HCT116 (cell line): ENCODE measurements around the gene SPATA12. TPM values are rescaled to one million over a fixed set of nuclear protein-coding genes. Genes with fewer than 3 reads are reported as not detected.

ENCODE experiments used
- ATAC-seq: fragments of 200-7000 bp; cut with Tn5 transposase; 2 replicates; pipeline ENCODE4 v1.9.1; 2020; ENCODE audit warnings: mild to moderate bottlenecking, moderate library complexity
- BruUV-seq: library from RNA; stranded (reverse); fragments of 400-500 nt; replicated peaks from 2 replicates; lab custom pipeline; 2021; lab: Mats Ljungman, UMichigan
- CTCF ChIA-PET: fragments of 300-600 bp; sonication (Branson Sonifier 250); formaldehyde crosslinking; loops from one replicate; lab custom pipeline; 2021; ENCODE audit warnings: antibody characterized with exemption; lab: Charles Lee
- POLR2A ChIA-PET: fragments of 300-600, 350-600 bp; sonication (Branson Sonifier 250); formaldehyde crosslinking; loops from one replicate; lab custom pipeline; 2021; ENCODE audit warnings: antibody characterized with exemption; lab: Charles Lee
- RAD21 ChIA-PET, 2 experiments: fragments of 300-600 bp; sonication (Branson Sonifier 250); formaldehyde crosslinking; loops; one replicate each; lab custom pipeline; 2023; ENCODE audit warnings: low total read pairs in 2 of 2; ENCODE audit not compliant: uncharacterized antibody in 2 of 2, unreplicated experiment in 2 of 2, low non-redundant PET in 1 of 2; lab: Charles Lee
- DNase-seq: peaks from one replicate; pipeline ENCODE4 v3.0.0-alpha.2; 2010; ENCODE audit warnings: low read depth, low spot score
- H2AFZ ChIP-seq: fragments of 200-600 bp; shearing (Covaris generic), sonication (generic); 2 replicates; pipeline ENCODE4 v1.6.1; 2017; ENCODE audit warnings: low read depth, mixed run types, mixed read lengths, antibody characterized with exemption, low read length; ENCODE audit not compliant: poor library complexity, severe bottlenecking
- H3K27ac ChIP-seq: 2 replicates; pipeline ENCODE4 v1.5.1; 2012; ENCODE audit warnings: low read depth, low read length
- H3K27me3 ChIP-seq: fragments of 200-600 bp; sonication (generic); 2 replicates; pipeline ENCODE4 v1.6.1; 2016; ENCODE audit warnings: mixed run types, low read length, mixed read lengths; ENCODE audit not compliant: insufficient read depth
- H3K36me3 ChIP-seq, 2 experiments: fragments of 200-500 bp in 1 of 2; fragments of 200-600 bp in 1 of 2; sonication (Bioruptor generic) in 1 of 2; sonication (generic) in 1 of 2; 2 replicates each; pipeline versions ENCODE4 v1.5.1 to v1.6.1; 2014 to 2016; ENCODE audit warnings: low read length in 2 of 2, inconsistent platforms in 1 of 2, mixed read lengths in 1 of 2, mixed run types in 1 of 2; ENCODE audit not compliant: insufficient read depth in 2 of 2, control insufficient read depth in 1 of 2
- H3K4me1 ChIP-seq, 2 experiments: fragments of 200-600 bp in 1 of 2; sonication (generic) in 1 of 2; 2 replicates each; pipeline versions ENCODE4 v1.5.1 to v1.6.1; 2012 to 2017; ENCODE audit warnings: low read length in 2 of 2, inconsistent platforms in 1 of 2, mild to moderate bottlenecking in 1 of 2, mixed read lengths in 1 of 2, mixed run types in 1 of 2, moderate library complexity in 1 of 2; ENCODE audit not compliant: insufficient read depth in 2 of 2, control insufficient read depth in 1 of 2
- H3K4me2 ChIP-seq: fragments of 200-600 bp; sonication (generic); 2 replicates; pipeline ENCODE4 v1.6.1; 2017; ENCODE audit warnings: mixed run types, low read length, mixed read lengths
- H3K4me3 ChIP-seq, 2 experiments: fragments of 200-600 bp in 1 of 2; sonication (generic) in 1 of 2; replicated peaks in 1 of 2; 2 replicates each; pipeline ENCODE4 v1.5.1; 2011 to 2016; ENCODE audit warnings: low read length in 2 of 2, control low read depth in 1 of 2, low read depth in 1 of 2, mild to moderate bottlenecking in 1 of 2, mixed read lengths in 1 of 2, mixed run types in 1 of 2
- H3K79me2 ChIP-seq: fragments of 200-600 bp; sonication (generic); 2 replicates; pipeline ENCODE4 v1.6.1; 2017; ENCODE audit warnings: mild to moderate bottlenecking, mixed run types, low read length, moderate library complexity, mixed read lengths; ENCODE audit not compliant: insufficient read depth
- H3K9ac ChIP-seq: fragments of 200-600 bp; sonication (generic); 2 replicates; pipeline ENCODE4 v1.6.1; 2016; ENCODE audit warnings: low read length, mixed read lengths
- H3K9me2 ChIP-seq: fragments of 200-600 bp; sonication (generic), shearing (Covaris generic); 2 replicates; pipeline ENCODE4 v1.6.1; 2017; ENCODE audit warnings: mixed run types, mild to moderate bottlenecking, moderate library complexity; ENCODE audit not compliant: insufficient read depth
- H3K9me3 ChIP-seq, 2 experiments: fragments of 200-500 bp in 1 of 2; fragments of 200-600 bp in 1 of 2; sonication (Bioruptor generic) in 1 of 2; sonication (generic) in 1 of 2; 2 replicates each; pipeline ENCODE4 v1.6.1; 2014 to 2017; ENCODE audit warnings: low read length in 2 of 2, mixed read lengths in 2 of 2, inconsistent platforms in 1 of 2, low read depth in 1 of 2, mild to moderate bottlenecking in 1 of 2, mixed run types in 1 of 2, moderate library complexity in 1 of 2; ENCODE audit not compliant: control insufficient read depth in 1 of 2, insufficient read depth in 1 of 2
- H4K20me1 ChIP-seq: fragments of 200-600 bp; sonication (generic), shearing (Covaris generic); 2 replicates; pipeline ENCODE4 v1.6.1; 2017; ENCODE audit warnings: mixed run types, mild to moderate bottlenecking, moderate library complexity; ENCODE audit not compliant: insufficient read depth
- CBX3 ChIP-seq: IDR thresholded peaks from 2 replicates; pipeline ENCODE4 v1.6.1; 2012; ENCODE audit warnings: low read depth
- CEBPB ChIP-seq: IDR thresholded peaks from 2 replicates; pipeline ENCODE4 v1.6.1; 2012; ENCODE audit warnings: low read depth
- ELF1 ChIP-seq: IDR thresholded peaks from 2 replicates; pipeline ENCODE4 v1.6.1; 2012; ENCODE audit warnings: low read depth, borderline replicate concordance
- EZH2 ChIP-seq: fragments of 200-600 bp; sonication (generic); IDR thresholded peaks from 2 replicates; pipeline ENCODE4 v1.6.1; 2017; ENCODE audit warnings: antibody characterized with exemption, mixed run types
- EZH2phosphoT487 ChIP-seq: fragments of 200-600 bp; IDR thresholded peaks from 2 replicates; pipeline ENCODE4 v1.6.1; 2018; ENCODE audit warnings: antibody characterized with exemption, borderline replicate concordance
- JUND ChIP-seq: IDR thresholded peaks from 2 replicates; pipeline ENCODE4 v1.6.1; 2012
- POLR2A ChIP-seq: IDR thresholded peaks from 2 replicates; pipeline ENCODE4 v1.7.0; 2011; ENCODE audit warnings: borderline replicate concordance; ENCODE audit not compliant: insufficient read depth, insufficient read length; ENCODE audit errors: extremely low read depth
- SIN3A ChIP-seq: IDR thresholded peaks from 2 replicates; pipeline ENCODE4 v1.6.1; 2012; ENCODE audit warnings: low read depth
- SRF ChIP-seq: IDR thresholded peaks from 2 replicates; pipeline ENCODE4 v1.6.1; 2012; ENCODE audit warnings: low read depth
- TCF7L2 ChIP-seq: IDR thresholded peaks from 2 replicates; pipeline ENCODE4 v1.7.0; 2011; ENCODE audit warnings: borderline replicate concordance, inconsistent platforms; ENCODE audit not compliant: insufficient read depth, insufficient read length; ENCODE audit errors: extremely low read depth
- YY1 ChIP-seq: IDR thresholded peaks from 2 replicates; pipeline ENCODE4 v1.6.1; 2011; ENCODE audit warnings: low read length, low read depth, moderate library complexity, mild to moderate bottlenecking; ENCODE audit not compliant: insufficient replicate concordance; ENCODE audit errors: extremely low read depth
- ZFX ChIP-seq: fragments of 450-650 bp; IDR thresholded peaks from 2 replicates; pipeline ENCODE4 v1.6.1; 2017
- ZNF274 ChIP-seq: fragments of 200-500 bp; sonication (Bioruptor generic); IDR thresholded peaks from 2 replicates; pipeline ENCODE4 v1.6.1; 2014; ENCODE audit warnings: mild to moderate bottlenecking, low read depth, low read length, inconsistent platforms
- intact Hi-C: fragments of 100-400 bp; cut with micrococcal nuclease; formaldehyde crosslinking; loops from 2 replicates; pipeline ENCODE4 v1.10.0; 2022
- total RNA-seq: library from RNA; stranded (reverse); gene quantifications from one replicate; pipeline ENCODE4 v1.2.1, GENCODE V29; 2021; ENCODE audit not compliant: unreplicated experiment
- TF ChIP-seq, protein P1 (sequence below): IDR thresholded peaks from 2 replicates; pipeline ENCODE4 v1.6.1; 2012

The SPATA12 gene
- total RNA-seq, 1 experiment from 2014 or later, result 0.22 TPM

DNA sequence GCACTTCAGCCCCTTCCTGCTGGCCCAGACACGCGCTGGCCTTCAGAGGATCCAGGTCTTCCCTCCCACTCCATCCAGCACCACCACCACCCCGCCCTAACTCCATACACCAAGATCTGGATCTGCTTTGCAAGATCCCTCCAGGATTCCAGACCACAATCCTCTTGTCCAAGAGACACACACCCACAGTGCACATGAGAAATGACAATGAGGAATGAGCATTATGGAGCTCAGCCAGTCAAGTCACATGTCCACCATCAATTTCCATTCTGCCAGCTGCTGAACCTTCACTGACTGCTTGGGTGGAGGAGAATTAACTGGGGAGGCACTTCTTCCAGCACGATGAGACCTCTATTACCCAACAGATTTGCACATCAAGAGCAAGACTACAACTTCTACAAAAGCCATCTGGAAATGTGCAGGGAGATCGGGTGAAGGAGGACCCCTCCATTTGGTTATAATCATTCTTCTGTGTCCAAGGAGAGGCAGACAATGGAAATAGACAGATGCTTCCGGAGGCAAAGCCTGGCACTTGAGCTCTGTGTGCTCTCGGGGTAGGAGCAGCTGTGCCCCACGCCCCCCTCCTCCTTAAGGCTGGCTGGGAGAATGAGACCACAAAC is 12.3 kb upstream of the SPATA12 start:
- ATAC-seq (0 out of 2 replicates have a peak, but pooled peaks have one; percentile 22), DNase-seq (no peak)
- no peaks in the 10 kb centered on the region for H3K9me2 ChIP-seq
- H3K4me2 ChIP-seq, result no peak overlapping the region
- H3K4me3 ChIP-seq, result no peak overlapping the region
- intact Hi-C loops, result no loop called here
- BruUV-seq, result no TSS peak
- H2AFZ ChIP-seq, result no peak overlapping the region
- no peak overlapping the region for H3K9ac ChIP-seq
- H3K4me1 ChIP-seq, result peaks cover 0 to 20% of the 10 kb centered on the region in 2 experiments; a peak in 3 of 4 replicates
- no peaks in the 10 kb centered on the region for H3K27me3 ChIP-seq
- CTCF ChIA-PET, result no interaction called here
- POLR2A ChIA-PET, result no interaction called here
- H3K27ac ChIP-seq, result no peak overlapping the region
- RAD21 ChIA-PET, result no interaction called here
- peaks cover 21% of the 10 kb centered on the region; the same call in 1 of the 2 replicates for H3K79me2 ChIP-seq
- H3K36me3 ChIP-seq, result no peaks in the 10 kb centered on the region
- no peak for TF ChIP-seq ZFX
- no peak for TF ChIP-seq CBX3
- no peak for TF ChIP-seq ELF1
- no peak for TF ChIP-seq YY1
- TF ChIP-seq, protein P1, sequence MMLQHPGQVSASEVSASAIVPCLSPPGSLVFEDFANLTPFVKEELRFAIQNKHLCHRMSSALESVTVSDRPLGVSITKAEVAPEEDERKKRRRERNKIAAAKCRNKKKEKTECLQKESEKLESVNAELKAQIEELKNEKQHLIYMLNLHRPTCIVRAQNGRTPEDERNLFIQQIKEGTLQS, result no peak
- H4K20me1 ChIP-seq, result no peaks in the 10 kb centered on the region
- H3K9me3 ChIP-seq, result no peaks in the 10 kb centered on the region

DNA sequence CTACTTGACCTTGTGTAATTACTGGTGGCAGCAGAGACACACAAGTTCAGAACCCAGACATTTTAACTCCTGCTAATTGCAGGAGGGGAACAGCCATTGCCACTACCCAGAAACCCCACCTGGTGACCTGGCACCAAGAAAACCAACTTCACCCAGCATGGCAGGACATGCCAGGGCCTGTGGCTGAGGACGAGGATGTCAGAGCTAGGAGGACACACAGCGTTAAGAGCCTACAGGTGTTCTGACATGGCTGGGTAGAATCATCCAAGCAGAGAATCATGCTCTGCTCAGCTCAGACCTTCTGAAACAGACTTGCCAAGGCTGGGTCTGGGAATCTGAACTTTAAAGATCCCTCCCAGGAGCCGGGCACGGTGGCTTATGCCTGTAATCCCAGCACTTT is 11.7 kb upstream of the SPATA12 start:
- H3K4me2 ChIP-seq, result no peak overlapping the region
- no peaks in the 10 kb centered on the region for H3K9me3 ChIP-seq
- ChIA-PET POLR2A (no interaction called here), CTCF (no interaction called here)
- H2AFZ ChIP-seq, result no peak overlapping the region
- intact Hi-C loops, result no loop called here
- no peak overlapping the region for H3K4me3 ChIP-seq
- no peaks in the 10 kb centered on the region for H3K36me3 ChIP-seq
- ATAC-seq, result no peak
- TF ChIP-seq JUND (no peak), TCF7L2 (no peak), EZH2 (no peak), SIN3A (no peak), POLR2A (no peak), SRF (no peak), EZH2phosphoT487 (no peak), ZNF274 (no peak), CEBPB (no peak), ZFX (no peak), CBX3 (no peak)
- TF ChIP-seq, protein P1, result no peak
- TF ChIP-seq, all 23 proteins: peak for 0
- H3K27me3 ChIP-seq, result no peaks in the 10 kb centered on the region
- no peaks in the 10 kb centered on the region for H3K9me2 ChIP-seq
- RAD21 ChIA-PET, result no interaction called here
- H3K9ac ChIP-seq, result no peak overlapping the region
- no peak for DNase-seq
- BruUV-seq, result no TSS peak
- no peak overlapping the region for H3K27ac ChIP-seq
- peaks cover 0 to 20% of the 10 kb centered on the region in 2 experiments; a peak in 3 of 4 replicates for H3K4me1 ChIP-seq
- H3K79me2 ChIP-seq, result peaks cover 21% of the 10 kb centered on the region; the same call in 1 of the 2 replicates
- H4K20me1 ChIP-seq, result no peaks in the 10 kb centered on the region
